ENCODE data around the gene RASGRP1.

Gene RASGRP1

GRCh38 chr15:38474155-38474757, 90.4 kb downstream of the RASGRP1 start:
- H3K9me3 ChIP-seq (replicated peaks in 1 of 11), result no peaks in the 10 kb centered on the region
- peaks cover 43 to 100% (median 73%) of the 10 kb centered on the region in 11 experiments; a peak in 21 of 22 replicates for H3K36me3 ChIP-seq
- no peak overlapping the region for H3K9ac ChIP-seq
- H3K27me3 ChIP-seq, result no peaks in the 10 kb centered on the region
- no peak overlapping the region for H3K4me3 ChIP-seq
- no peak for TF ChIP-seq Cebpa-rat (IDR thresholded peaks at IDR 0.05)
- 0 out of 22 replicates have a peak, but pooled peaks cover 0 to 3% (median 0%) of the 10 kb centered on the region in 11 experiments for H4K20me1 ChIP-seq
- peaks cover 0 to 6% (median 5%) of the 10 kb centered on the region in 10 experiments; a peak in 15 of 20 replicates for H3K4me1 ChIP-seq
- no peak overlapping the region for H3K27ac ChIP-seq
- H3K4me2 ChIP-seq, result no peak overlapping the region

DNA sequence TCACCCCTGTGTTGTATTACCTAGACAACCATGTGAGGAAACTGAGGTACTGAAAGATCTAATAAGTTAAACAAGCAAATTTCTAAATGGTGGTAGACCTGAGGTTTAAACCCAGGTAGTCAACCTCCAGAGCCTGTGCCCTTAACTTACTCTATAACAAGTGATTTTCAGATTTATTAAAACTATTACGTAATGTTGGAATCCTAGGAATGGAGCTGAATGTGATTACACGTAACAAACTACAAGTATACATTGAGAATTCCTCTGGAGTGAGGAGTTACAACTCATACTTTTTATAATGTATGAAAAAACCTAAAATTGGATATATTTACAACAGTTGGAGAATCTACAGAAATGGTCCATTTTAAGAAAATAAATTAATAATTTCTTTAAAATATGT, 92.6 kb downstream of the RASGRP1 start:
- peaks cover 41 to 99% (median 66%) of the 10 kb centered on the region in 11 experiments; a peak in 21 of 22 replicates for H3K36me3 ChIP-seq
- H4K20me1 ChIP-seq, result peaks cover 0 to 11% (median 0%) of the 10 kb centered on the region in 11 experiments; a peak in 1 of 22 replicates
- no peaks in the 10 kb centered on the region for H3K27me3 ChIP-seq
- peak in 1 of 11 experiments; percentile 50; a peak in 1 of 22 replicates for TF ChIP-seq Cebpa-rat (IDR thresholded peaks at IDR 0.05)
- H3K27ac ChIP-seq, result no peak overlapping the region
- H3K4me2 ChIP-seq, result no peak overlapping the region
- no peaks in the 10 kb centered on the region for H3K9me3 ChIP-seq (replicated peaks in 1 of 11)
- no peak overlapping the region for H3K4me3 ChIP-seq
- H3K4me1 ChIP-seq, result no peaks in the 10 kb centered on the region
- H3K9ac ChIP-seq, result no peak overlapping the region

- Histone ChIP-seq H4K20me1 (peaks cover 0 to 20% (median 0%) of the 10 kb centered on the region in 11 experiments; a peak in 3 of 22 replicates), H3K4me1 (no peaks in the 10 kb centered on the region; a peak in 1 of 20 replicates), H3K36me3 (peaks cover 33 to 99% (median 69%) of the 10 kb centered on the region in 11 experiments; a peak in 21 of 22 replicates), H3K4me2 (no peak overlapping the region), H3K27ac (no peak overlapping the region), H3K27me3 (no peaks in the 10 kb centered on the region), H3K4me3 (no peak overlapping the region), H3K9ac (no peak overlapping the region), H3K9me3 (replicated peaks in 1 of 11) (no peaks in the 10 kb centered on the region)
- TF ChIP-seq Cebpa-rat (IDR thresholded peaks at IDR 0.05), result no peak
Measured at GRCh38 chr15:38470816-38471215, 93.8 kb downstream of the RASGRP1 start.

DNA sequence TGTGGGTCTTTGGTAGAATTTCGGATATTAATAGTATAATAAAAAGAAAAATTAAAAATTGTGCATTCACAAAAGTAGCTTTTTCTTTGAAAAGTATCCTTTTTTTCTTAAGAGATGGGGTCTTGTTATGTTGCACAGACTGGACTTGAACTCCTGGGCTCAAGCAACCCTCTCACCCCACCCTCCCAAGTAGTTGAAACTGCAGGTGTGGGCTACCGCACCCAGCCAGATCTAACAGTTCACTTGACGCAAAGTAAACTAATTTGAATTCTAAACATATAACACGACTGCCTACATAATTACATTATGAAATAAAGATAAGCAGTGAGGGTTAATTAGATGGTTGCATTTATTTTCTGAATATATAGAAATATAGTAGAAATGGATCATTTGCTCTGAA, 99.9 kb downstream of the RASGRP1 start:
- Histone ChIP-seq H3K9me3 (replicated peaks in 1 of 11) (no peaks in the 10 kb centered on the region), H4K20me1 (peaks cover 5 to 81% (median 52%) of the 10 kb centered on the region in 11 experiments; a peak in 16 of 22 replicates), H3K27me3 (no peaks in the 10 kb centered on the region), H3K4me1 (peaks cover 0 to 24% (median 10%) of the 10 kb centered on the region in 10 experiments; a peak in 11 of 20 replicates), H3K36me3 (peaks cover 4 to 43% (median 31%) of the 10 kb centered on the region in 11 experiments; a peak in 16 of 22 replicates), H3K4me3 (no peak overlapping the region), H3K27ac (no peak overlapping the region), H3K4me2 (no peak overlapping the region), H3K9ac (no peak overlapping the region)
- TF ChIP-seq Cebpa-rat (IDR thresholded peaks at IDR 0.05), result no peak

DNA sequence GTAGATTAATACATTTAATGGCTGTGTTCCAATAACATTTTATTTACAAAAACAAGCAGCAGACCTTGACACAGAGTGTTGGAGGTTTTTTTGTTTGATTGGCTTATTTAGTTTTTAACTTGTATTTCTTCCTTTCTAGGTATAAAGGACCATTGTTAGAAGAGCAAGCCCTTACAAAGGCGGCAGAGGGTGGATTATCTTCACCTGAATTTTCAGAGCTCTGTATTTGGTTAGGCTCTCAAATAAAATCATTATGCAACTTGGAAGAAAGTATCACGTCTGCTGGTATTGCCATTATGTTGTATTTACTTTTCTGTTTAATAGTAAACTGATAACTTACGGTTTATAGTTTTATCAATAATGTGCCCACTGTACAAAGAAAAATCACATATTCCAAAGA, 100.7 kb downstream of the RASGRP1 start:
- no peak for TF ChIP-seq Cebpa-rat (IDR thresholded peaks at IDR 0.05)
- H3K36me3 ChIP-seq, result peaks cover 5 to 43% (median 31%) of the 10 kb centered on the region in 11 experiments; a peak in 20 of 22 replicates
- H3K4me1 ChIP-seq, result peaks cover 0 to 26% (median 10%) of the 10 kb centered on the region in 10 experiments; a peak in 11 of 20 replicates
- H3K4me3 ChIP-seq, result no peak overlapping the region
- H3K9me3 ChIP-seq (replicated peaks in 1 of 11), result no peaks in the 10 kb centered on the region
- H3K9ac ChIP-seq, result no peak overlapping the region
- H3K27me3 ChIP-seq, result no peaks in the 10 kb centered on the region; a peak in 1 of 22 replicates
- H4K20me1 ChIP-seq, result peaks cover 12 to 89% (median 60%) of the 10 kb centered on the region in 11 experiments; a peak in 17 of 22 replicates
- H3K27ac ChIP-seq, result no peak overlapping the region
- no peak overlapping the region for H3K4me2 ChIP-seq

DNA sequence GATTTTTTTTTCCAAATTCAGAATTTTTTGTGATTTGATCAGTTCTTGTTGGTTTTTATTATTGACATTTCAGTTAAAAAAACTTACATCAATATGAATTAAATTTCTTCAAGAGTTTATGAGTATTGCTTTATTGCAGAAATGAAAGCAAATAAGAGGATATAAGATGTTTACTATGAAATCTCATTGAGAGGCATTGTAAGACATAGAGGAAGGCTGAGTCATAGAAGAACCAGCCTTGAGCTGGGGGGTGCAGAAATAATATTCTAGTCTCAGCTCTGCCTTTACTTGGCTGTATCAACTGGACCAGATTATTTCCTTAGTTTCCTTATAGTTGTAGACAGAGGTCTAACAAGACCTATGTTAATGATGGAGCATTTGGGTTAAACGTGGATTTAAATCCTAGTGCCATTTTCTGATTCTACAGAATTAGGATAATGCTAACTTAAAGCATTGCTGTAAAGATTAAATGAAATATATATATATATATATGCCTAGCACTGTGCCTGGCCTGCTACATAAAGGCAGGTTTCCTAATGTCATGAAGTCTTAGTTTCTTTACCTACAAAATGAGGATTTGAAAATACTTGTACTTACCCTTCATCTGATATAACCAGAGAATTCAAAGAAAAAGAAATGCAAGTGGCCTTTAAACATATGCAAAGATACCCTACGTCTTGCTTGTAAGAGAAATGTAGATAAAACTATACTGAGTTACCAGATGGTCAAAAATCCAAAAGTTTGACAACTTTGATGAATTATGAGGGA, 103.4 kb downstream of the RASGRP1 start:
- TF ChIP-seq Cebpa-rat (IDR thresholded peaks at IDR 0.05), result no peak
- Histone ChIP-seq H3K36me3 (peaks cover 0 to 42% (median 21%) of the 10 kb centered on the region in 11 experiments; a peak in 20 of 22 replicates), H3K9ac (no peak overlapping the region), H3K4me2 (peak overlapping the region in 6 of 11 experiments; percentile 27 to 69 (median 41); a peak in 9 of 22 replicates), H4K20me1 (peaks cover 12 to 99% (median 79%) of the 10 kb centered on the region in 11 experiments; a peak in 17 of 22 replicates), H3K9me3 (replicated peaks in 1 of 11) (no peaks in the 10 kb centered on the region), H3K4me1 (peaks cover 0 to 29% (median 10%) of the 10 kb centered on the region in 10 experiments; a peak in 11 of 20 replicates), H3K27ac (peak overlapping the region in 2 of 11 experiments; percentile 16 to 48; a peak in 4 of 22 replicates), H3K27me3 (no peaks in the 10 kb centered on the region; a peak in 1 of 22 replicates), H3K4me3 (no peak overlapping the region)

- H3K4me2 ChIP-seq, result peak overlapping the region in 6 of 11 experiments; percentile 14 to 69 (median 42); a peak in 9 of 22 replicates
- H3K9ac ChIP-seq, result no peak overlapping the region
- H3K4me3 ChIP-seq, result no peak overlapping the region
- H4K20me1 ChIP-seq, result peaks cover 12 to 99% (median 79%) of the 10 kb centered on the region in 11 experiments; a peak in 17 of 22 replicates
- peak overlapping the region in 3 of 11 experiments; percentile 6 to 48 (median 16); a peak in 5 of 22 replicates for H3K27ac ChIP-seq
- H3K36me3 ChIP-seq, result peaks cover 0 to 35% (median 19%) of the 10 kb centered on the region in 11 experiments; a peak in 20 of 22 replicates
- H3K9me3 ChIP-seq (replicated peaks in 1 of 11), result no peaks in the 10 kb centered on the region
- peaks cover under 1 to 36% (median 13%) of the 10 kb centered on the region in 10 experiments for H3K4me1 ChIP-seq
- no peaks in the 10 kb centered on the region; a peak in 1 of 22 replicates for H3K27me3 ChIP-seq
- TF ChIP-seq Cebpa-rat (IDR thresholded peaks at IDR 0.05), result no peak
Measured at GRCh38 chr15:38460543-38460942, 104.1 kb downstream of the RASGRP1 start.

GRCh38 chr15:38459480-38459879, 105.1 kb downstream of the RASGRP1 start:
- Histone ChIP-seq H3K4me1 (peaks cover 10 to 44% (median 22%) of the 10 kb centered on the region in 10 experiments), H3K4me2 (no peak overlapping the region), H3K9ac (no peak overlapping the region), H3K27me3 (no peaks in the 10 kb centered on the region; a peak in 1 of 22 replicates), H4K20me1 (peaks cover 12 to 100% (median 74%) of the 10 kb centered on the region in 11 experiments; a peak in 17 of 22 replicates), H3K27ac (peak overlapping the region in 2 of 11 experiments; percentile 16 to 18; a peak in 1 of 22 replicates), H3K36me3 (peaks cover 0 to 34% (median 19%) of the 10 kb centered on the region in 11 experiments; a peak in 19 of 22 replicates), H3K9me3 (replicated peaks in 1 of 11) (no peaks in the 10 kb centered on the region), H3K4me3 (no peak overlapping the region)
- TF ChIP-seq Cebpa-rat (IDR thresholded peaks at IDR 0.05), result no peak

Data from BLaER1 treated with 17β-estradiol and CSF1 and Interleukin-3, amounts not matched to agents 10 nM and 100 nM (cell line).